Left kidney (tissue), 8 donors: ENCODE data around the gene ODAD2. TPM values are rescaled to one million over a fixed set of nuclear protein-coding genes. Genes with fewer than 3 reads are reported as not detected.
"Not testable (repeated sequence)": the region's sequence is repeated elsewhere in the genome, so short reads cannot be mapped to it uniquely, and the experiment has no call there.

Experiments used
- DNase-seq: peaks from one replicate; pipeline ENCODE4 v3.0.0-alpha.2; 2013
- long read RNA-seq, 8 donors: transcript quantifications; one replicate each; lab custom pipeline, GENCODE V29; 2026
- polyA plus RNA-seq: library from polyadenylated mRNA; unstranded; fragments of 120-200 nt; gene quantifications from one replicate; pipeline ENCODE4 v1.2.1, GENCODE V29; 2013; ENCODE audit not compliant: insufficient read length

The ODAD2 gene, protein sequence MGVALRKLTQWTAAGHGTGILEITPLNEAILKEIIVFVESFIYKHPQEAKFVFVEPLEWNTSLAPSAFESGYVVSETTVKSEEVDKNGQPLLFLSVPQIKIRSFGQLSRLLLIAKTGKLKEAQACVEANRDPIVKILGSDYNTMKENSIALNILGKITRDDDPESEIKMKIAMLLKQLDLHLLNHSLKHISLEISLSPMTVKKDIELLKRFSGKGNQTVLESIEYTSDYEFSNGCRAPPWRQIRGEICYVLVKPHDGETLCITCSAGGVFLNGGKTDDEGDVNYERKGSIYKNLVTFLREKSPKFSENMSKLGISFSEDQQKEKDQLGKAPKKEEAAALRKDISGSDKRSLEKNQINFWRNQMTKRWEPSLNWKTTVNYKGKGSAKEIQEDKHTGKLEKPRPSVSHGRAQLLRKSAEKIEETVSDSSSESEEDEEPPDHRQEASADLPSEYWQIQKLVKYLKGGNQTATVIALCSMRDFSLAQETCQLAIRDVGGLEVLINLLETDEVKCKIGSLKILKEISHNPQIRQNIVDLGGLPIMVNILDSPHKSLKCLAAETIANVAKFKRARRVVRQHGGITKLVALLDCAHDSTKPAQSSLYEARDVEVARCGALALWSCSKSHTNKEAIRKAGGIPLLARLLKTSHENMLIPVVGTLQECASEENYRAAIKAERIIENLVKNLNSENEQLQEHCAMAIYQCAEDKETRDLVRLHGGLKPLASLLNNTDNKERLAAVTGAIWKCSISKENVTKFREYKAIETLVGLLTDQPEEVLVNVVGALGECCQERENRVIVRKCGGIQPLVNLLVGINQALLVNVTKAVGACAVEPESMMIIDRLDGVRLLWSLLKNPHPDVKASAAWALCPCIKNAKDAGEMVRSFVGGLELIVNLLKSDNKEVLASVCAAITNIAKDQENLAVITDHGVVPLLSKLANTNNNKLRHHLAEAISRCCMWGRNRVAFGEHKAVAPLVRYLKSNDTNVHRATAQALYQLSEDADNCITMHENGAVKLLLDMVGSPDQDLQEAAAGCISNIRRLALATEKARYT
- 1.5 TPM for polyA plus RNA-seq
- long read RNA-seq, donor 1: 0 reads
- long read RNA-seq, donor 2: 0 reads
- long read RNA-seq, donor 3: 0 reads
- long read RNA-seq, donor 4: 0 reads
- long read RNA-seq, donor 5: 0 reads
- long read RNA-seq, donor 6: 0 reads
- long read RNA-seq, donor 7: 0 reads
- long read RNA-seq, donor 8: 0 reads

DNA sequence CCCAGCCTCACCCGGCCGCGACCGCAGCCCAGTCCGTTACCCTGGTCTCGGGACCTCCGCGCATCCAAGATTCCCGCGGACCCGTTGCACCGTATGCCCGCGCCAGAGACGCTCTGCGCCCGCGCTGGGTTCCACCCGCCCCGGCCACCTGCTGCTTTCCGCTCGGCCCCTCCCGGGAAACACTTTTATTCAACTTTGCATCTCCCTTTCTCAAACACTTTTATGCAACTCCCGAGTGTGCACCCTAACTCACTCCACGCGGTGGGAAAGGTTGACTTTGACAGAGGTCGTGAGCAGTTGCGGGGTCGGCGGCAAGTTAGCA lies at the start of gene ODAD2:
ODAD2 (minus strand) TSS at position 126 of the 322 bp plus-strand sequence. CDS start 3,937 bp downstream, outside the sequence.
- DNase-seq: no peak

DNA sequence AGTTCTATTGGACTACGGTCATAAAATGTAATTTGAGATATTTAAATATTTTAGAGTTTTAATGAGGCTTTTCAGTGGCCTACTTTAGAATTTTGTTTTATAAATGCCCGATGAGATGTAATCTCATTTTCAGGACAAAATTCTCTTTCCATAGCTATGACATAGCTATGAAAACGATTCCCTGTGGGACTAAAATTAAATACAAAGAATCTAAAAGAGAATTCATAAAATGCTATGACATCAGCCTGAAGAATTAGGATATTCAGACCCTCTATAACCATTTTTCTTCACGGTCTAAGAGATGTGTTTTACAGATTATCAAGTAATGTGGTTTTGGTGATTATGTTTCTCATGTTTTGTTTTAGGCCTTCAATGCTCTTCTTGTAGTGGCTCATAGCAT lies 48.2 kb upstream of the ODAD2 start:
- no peak for DNase-seq

DNA sequence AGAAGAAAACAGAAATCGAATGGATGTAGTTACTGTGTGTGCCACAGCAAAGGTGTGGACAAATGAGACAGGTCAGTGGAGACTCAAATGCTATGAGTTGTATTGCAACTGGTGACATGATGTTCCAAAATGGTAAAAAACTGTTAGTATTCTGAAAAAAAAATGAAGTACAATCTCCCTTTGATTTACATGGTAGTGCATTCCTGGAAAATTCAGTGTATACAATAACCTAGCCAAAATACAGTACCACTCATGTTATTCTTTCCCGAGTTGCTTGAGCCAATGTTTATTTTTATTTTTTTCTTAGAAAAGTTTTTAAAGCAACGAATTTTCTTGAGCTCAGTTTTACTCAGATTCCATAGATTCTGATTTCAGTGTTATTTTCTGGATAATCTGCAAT lies 47.7 kb upstream of the ODAD2 start:
- no peak for DNase-seq

DNA sequence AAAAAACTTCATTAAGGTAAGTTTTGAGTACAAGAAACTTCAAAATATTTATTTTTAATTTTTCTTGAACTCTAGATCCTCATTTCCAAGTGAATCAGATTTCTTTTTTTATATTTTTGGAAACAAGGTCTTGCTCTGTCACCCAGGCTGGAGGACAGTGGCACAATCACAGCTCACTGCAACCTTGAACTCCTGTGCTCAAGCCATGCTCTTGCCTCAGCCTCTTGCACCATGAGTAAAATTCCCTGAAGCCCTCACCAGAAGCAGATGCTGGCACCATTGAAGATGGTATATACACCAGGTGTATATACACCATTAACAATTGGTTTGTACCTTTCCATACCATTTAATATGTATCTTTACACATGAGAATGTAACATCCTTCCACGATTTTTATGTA lies 45.1 kb upstream of the ODAD2 start:
- DNase-seq: no peak

DNA sequence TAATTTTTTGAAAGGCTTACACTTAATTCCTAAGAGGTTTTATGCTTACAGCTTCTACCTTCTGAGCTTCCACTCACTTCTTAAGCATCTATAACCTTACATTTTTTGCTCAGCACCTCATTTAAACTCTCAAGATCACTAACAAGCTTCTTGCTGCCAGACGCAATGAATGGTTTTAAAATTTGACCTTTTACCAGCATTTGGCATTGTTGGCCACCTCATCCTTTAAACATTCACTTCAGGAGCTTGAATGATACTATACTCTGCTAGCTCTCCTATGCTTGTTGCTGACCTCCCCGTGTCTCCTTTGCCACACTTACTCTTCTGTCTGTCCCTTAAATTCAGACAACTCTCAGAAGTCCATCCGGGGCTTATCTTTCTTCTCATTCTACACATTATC lies 37.7 kb upstream of the ODAD2 start:
- DNase-seq: no peak

DNA sequence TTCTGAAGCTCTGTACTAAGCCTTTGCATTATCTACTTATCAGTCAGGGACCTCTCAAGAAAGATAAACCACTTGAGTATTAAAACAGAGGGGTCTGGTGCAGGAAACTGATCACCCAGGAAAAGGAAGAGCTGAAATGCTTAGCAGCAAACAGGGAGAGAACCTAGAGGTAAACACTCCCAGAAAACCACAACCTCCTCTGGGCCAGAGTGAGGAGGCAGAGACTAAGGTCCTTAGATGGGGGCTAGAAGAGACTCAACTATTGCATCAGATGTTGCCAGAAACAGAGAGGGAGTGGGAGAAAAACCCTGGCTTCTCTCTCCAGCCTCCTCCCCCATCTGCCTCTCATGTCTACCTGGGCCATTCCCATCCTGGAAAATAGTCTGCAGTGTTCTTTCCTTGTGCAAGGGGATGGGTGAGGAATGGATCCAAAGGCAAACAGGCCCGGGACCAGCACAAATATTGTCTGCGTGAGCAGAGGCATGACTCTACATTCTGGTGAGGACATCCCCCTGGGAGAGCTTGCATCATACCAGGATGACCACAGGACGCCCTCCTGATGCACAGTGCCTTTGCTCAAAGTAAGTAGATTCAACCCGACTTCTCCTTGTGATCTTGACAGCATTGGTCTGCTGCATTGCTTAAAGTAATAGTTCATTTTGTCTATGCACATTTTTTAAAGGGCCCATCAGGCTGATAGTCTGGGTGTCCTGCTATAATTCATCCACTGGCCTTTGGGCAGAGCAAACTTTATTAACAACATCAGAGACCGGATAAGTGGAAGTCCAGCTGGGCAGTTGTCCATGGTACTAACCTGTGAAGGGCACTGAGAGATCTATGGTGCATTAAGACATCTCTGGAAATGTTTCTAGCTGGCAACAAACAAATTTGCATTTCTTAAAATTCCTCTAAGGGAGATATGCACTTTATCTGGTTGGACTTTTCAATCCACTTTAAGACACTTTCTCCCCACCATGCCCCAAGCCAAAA lies 22.4 kb upstream of the ODAD2 start:
- no peak for DNase-seq

DNA sequence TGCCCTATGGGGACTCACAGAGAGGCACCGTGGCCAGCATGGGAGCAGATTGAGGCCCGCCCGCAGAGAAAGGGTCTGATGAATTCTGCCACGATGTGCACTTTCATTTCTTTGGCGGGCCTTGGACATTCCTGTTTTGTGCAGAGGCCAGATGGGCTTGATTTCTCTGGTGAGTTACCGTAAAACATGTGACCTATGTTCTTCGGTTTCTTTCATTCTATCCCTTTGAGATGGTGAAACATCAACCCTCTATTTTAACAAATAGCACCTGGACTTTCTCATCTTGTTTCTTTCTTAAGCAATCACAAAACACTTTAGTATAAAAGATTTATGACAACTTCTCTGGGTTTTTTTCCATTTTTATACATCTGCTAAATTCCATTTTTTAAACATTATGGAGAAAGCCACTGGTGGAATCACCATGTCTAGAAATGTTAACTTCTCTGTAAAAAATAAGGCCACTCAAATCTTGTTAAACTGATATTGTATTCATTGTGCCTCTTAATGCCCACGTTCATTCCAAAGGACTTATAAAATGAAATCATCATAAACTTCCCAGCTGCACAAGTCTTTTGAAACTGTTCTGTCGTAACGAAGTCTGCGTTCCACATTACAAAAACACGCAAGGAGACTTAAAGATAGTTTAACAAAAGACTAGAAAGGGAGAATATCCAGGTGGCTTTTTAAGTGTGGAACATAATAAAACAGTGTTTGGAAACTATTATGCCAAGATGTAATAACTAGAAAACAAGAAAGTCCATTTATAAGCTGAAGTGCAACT lies 21.4 kb upstream of the ODAD2 start:
- DNase-seq: no peak

DNA sequence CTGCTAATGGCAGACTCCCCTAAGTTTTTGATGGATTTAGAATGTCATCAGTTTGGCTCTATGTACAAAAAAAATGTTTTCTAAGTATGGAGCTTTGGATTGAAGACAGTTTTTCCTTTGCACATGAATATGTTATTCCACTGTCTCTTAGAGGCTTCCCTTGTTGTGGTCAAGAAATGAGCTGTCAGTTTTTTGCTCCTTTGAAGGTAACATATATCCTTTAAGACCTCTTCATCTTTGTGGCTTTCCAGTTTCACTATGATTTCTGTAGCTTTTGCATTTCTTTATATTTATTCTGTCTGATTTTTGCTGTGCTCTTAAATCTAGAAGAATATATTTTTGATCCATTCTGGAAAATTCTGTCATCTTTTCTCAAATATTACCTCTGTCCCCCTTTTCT lies 15.8 kb upstream of the ODAD2 start:
- no peak for DNase-seq

DNA sequence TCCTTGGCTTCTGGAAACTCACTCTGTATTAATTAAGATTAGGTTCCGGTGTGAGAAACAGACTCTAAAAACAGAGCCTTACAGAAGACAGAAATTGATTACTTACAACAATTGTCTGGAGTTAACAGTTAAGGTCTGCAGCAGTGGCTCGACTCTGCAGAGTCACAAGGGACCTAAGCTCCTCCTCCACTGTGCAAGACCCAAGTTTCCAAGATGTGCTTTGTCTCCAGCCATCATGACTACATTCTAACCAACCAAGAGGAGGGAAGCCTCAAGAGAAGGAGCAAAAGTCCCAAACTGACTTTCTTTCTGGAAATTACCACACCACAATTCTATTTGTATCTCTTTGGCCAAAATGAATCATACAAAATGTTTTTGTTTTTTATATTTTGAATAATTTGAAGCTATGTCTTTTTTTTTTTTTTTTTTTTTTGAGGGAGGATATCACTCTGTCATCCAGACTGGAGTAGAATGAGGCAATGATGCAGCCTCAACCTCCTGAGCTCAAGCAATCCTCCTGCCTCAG lies 14.2 kb upstream of the ODAD2 start:
- no peak for DNase-seq

DNA sequence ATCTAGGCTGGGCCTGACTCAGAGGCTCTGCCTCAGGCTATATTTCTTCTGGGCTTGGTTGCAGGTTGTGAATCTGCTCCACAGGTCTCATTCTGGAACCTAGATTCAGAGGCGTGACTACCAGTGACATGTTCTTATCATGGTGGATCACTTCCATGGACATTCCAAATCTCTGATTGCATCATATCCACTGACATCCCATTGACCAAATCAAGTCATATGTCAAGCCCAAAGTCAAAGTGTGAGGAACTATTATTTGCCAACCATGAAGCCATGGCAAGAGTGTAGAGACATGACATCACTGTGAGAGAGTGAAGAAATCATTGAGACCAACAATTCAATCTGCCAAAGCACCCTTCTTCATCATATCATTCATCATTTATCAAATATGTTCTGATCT lies 11.9 kb upstream of the ODAD2 start:
- no peak for DNase-seq

DNA sequence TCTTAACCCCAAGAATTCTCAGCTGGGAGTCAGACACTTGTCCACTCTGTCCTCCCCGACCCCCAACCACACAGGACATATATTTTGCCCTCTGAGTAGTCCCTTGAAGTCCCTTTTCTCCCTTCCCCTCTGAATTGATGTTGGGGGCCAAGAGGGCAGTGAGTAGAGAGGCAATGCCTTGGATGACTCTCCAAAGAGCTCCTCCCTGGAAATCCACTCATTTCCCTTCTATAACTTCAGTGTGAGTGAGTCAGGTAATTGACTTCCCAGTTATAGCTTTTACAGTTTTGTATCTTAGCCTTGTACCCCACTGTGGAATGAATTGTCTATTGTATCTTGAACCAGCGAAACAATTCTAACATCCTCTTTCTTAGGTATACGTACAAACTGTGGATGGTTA lies 9.2 kb upstream of the ODAD2 start:
- DNase-seq: no peak

DNA sequence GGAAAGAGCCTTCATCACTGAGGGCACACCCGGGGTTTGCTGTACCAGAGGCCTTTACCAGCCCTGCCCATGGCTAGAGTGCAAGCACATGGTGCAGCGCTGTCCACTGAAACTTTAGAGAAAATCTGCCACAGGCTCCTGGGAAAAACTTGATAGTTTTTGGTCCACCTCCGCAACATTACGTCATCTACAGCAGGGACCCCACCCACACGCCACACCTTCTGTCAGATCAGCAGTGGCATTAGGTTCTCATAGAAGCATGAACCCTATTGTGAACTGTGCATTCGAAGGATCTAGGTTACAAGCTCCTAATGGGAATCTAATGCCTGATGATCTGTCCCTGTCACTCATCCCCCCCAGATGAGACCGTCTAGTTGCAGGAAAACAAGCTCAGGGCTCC lies 2.5 kb upstream of the ODAD2 start:
- DNase-seq: no peak

DNA sequence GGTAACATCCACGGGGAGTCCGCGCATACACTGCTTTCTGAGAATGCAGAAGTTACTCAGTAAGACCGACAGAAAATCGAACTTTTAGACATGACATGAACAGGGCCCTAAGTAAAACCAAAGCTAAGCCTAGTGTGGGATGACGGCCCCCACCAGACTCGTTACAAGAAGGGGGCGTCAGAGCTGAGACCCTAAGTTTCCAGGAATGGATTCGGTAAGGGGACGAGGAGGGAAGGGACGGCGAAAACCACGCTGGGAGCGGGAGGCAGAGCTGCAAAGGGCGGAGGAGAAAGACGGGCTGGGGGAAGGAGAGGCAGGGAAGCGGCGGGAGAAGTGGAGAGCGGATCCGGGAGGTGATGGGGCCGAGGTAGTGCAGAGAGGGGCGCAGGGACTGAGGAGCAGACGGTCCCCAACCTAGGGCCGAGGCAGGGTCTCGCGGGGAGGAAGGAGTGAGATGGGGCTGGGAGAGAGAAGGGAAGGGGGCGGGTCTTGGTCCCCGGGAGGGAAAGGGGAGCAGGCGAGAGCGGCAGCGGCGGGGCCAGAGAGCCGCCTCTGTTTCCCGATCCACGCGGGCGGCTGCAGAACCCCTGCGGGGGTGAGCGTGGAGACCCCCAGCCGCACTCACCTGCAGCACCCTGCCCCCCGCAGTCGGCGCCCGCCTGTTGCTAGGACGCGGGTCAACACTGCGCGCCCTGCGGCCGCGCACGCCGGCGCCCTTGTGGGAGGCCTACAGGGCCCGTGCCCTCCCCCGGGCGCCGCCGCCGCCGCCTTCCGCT lies 513 bp downstream of the ODAD2 start:
- DNase-seq: peak; percentile 37

DNA sequence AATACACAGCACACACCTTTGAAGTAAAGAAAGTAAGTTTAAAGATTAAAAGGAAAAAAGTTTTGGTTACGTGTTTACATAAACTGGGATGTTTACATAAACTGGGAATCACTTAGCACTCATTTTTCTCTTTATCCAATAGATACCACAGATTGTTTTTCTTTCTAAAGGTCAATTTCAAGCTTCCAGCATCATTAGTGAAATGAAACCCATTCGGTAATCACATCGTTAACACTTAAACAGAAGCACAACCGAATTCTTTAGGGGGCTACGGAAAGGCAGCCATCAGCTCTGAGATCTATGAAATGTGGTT lies 1.1 kb downstream of the ODAD2 start:
- peak; percentile 8 for DNase-seq

DNA sequence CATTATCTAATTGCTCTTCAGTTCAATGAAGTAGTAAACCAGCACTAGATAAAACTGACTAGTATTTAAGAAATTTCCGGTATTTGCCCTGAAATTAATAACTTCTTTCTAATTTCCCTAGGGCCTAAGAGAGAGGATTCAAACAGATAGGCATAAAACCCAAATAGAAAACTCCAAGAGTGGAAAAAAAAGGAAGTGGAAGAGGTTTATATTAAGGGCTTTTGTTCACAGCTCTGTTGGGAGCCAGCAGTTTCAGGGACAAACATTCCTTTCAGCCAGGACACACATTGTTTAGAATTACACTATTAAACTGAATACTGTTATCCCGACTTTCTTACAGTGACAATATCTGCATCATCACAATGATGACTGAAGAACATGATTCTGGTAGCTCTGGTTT lies 3.6 kb downstream of the ODAD2 start:
- DNase-seq: no peak

DNA sequence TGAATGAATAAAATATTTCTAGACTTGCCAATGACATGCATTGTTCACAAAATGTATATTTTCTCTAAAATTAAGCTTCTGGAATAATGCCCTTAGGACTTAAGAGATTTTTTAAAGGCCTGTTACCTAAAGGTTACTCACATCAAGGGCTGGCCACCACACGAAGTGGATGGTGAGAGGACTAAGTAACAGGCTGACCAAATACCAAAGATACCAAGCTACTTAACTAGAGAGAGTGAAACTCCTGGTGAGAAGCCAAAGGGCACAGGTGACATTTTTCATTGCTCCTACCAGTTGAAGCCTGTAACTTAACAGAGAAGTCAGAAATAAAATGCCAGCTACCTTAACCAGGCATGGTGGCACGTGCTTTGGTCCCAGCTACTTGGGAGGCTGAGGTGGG lies 9.5 kb downstream of the ODAD2 start:
- DNase-seq: not testable (repeated sequence)

DNA sequence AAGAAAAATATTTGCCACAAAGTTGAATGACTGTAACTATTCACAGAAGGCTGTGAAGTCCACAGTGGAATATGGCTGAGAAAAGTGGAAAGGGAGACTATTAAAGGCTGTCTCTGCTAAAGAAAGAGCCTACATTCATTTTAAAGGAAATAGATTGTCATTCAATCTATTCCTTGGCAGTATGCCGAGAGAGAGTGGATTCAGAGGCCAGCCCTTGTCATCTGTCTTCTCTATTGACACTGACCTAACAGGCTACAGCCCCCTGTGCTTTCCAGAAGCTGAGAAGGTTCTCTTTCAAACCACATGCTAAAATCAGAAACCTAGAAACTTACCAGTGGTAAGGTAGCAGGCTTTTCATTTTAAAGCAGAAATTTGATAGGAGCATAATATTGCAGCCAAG lies 12.1 kb downstream of the ODAD2 start:
- DNase-seq: no peak

DNA sequence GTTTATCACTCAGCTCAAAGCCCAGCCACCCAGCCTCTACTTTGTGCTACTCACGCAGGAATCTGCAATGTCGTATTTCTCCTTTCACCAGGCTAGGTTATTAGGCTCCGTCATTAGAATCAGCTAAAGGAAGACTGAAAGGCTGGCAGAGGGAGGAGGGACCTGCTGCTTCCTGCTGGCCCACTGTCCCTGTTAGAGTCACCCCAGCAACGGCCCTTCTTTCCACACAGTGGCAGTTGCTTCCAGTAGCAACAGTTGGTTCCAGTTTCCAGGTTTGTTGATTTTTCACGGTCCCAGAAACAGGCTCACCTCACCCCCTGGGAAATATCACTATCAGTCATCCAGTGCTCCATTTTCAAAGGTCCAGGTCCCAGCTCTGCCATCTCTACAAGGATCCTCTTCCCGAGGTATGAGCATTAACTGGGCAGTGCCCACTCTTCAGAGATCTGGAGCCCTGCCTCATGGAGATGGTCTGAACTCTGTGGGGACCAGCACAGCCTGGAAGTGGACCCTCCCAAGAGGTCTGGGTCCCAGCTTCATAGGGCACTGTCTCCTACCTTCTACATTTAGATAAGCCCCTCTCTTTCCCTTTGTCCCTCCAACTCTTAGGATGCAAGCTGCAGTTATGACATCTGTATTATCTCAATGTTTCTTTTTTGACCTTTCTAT lies 15.9 kb downstream of the ODAD2 start:
- no peak for DNase-seq

DNA sequence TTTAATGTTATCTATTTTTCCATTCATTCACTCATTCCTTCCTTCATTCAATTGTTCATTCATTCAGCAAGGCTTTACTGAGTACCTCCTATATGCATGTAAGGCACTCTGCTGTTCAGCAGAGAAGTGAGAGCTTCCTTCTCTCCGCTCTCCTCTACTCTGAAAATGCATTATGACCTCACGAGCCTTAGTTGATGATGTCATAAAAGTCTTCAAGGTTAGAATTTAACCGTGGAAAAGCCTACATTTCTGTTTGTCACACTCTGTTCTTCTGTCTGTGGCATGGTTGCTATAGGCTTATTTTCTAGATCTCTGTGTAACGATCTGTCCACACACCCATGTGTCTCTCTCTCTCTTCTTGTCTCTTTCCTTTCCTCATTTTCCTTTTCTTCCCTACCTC lies 17.1 kb downstream of the ODAD2 start:
- DNase-seq: no peak
